K562 treated with DMSO at 1 percent for 12 hours (cell line): ENCODE measurements around the gene CUL4A. TPM values are rescaled to one million over a fixed set of nuclear protein-coding genes. Genes with fewer than 3 reads are reported as not detected.

ENCODE experiments used
- total RNA-seq: library from RNA; unstranded; fragments of 300-600 nt; gene quantifications from 2 replicates; pipeline ENCODE4 v1.2.3, GENCODE V29; 2022; ENCODE audit not compliant: insufficient read depth

Gene CUL4A
- total RNA-seq, result 17.1 and 46.8 TPM in 2 replicates

DNA sequence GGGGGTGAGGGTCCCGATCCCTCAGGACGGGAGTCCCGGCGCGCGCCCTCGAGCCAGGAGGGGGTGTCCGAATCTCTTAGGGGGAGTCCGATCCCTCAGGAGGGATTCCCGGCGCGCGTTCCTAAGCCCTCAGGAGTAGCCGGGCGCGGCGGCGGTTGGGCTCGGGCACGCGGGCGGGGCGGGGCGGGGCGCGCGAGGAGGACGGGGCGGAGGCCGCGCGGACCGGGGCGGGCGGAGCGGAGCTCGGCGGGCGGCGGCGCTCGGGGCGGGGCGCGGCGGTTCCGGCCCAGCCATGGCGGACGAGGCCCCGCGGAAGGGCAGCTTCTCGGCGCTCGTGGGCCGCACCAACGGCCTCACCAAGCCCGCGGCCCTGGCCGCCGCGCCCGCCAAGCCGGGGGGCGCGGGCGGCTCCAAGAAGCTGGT is at the start of gene CUL4A:
TSS of gene CUL4A (plus strand) at position 278 of the 423 bp plus-strand sequence. CDS start at position 293, 15 bp downstream.

DNA sequence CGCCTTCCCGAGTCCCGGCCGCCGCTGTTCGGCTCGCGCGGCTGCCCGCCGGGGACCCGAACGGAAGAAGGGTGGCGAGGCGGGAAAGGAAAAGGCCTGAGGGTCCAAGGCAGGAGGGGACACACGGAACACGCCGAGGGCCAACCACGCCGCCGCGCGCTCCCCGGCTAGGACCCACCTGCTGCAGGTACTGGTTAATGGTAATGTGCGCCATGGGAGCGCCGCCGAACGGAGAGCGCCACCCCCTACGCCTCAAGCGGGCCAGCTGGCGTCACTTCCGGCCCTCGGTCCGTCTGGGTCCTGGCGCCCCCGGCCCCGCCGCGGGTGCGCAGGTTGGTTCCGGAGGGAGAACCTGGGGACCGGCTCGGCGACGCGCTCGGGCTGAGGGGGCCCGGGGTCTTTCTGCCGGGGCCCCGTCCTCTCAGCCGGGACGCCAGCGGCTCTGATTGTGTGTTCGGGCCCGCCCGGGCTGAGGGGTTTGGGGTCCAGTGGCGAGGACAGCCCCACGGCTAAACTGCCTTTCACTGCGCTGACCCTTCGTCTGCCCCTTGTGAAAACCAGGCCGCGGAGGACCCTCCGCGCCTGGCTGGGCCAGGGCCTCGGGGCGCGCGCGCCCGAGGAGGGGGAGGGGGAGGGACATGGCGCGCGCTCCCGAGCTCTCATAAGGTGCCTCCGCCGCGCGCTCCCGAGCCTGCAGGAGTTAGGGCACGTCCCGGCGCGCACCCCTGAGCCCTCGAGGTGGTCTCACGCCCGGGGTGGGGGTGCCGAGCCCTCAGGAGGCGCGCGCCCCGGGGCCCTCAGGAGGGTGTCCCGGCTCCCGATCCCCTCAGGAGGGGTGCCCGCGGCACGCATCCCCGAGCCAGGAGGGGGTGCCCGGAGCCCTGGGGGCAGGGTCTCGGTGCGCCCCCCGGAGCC is 735 bp upstream of the CUL4A start, which contains the start of gene PCID2:
TSS of gene PCID2 (minus strand) at position 249 of the 915 bp plus-strand sequence. CDS start at position 214, 35 bp downstream.

DNA sequence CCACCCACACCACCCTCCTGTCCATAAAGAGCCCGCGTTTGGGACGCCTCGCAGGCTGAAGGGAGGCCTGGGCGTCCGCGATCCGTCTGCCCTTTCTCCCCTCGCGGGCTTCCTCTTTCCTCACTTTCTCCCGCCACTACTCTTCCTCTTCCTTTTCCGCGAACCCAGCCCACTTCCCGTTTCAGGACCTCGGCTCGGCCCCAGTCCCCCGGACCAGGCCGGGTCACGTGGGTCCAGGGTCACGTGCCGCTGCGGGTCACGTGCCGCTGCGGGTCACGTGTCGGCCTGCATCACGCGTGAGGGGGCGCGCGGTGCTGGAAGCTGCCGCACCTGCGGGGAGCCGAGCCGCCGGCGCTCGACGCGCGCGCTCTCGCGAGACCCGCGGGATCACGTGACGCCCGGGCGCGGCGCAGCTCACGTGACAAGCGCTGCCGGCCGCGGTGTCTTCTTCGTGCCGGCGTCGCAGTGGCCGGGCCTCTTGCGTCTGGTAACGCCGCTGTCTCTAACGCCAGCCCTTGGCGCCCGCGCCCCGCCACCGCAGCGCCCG is 87.5 kb downstream of the CUL4A start, which contains the start of gene LAMP1:
TSS of gene LAMP1 (plus strand) at position 417 of the 547 bp plus-strand sequence. CDS start 196 bp downstream, outside the sequence.

Other genes with a start within 250 kb of the CUL4A start
- not detected in 2 replicates for gene MCF2L, start 240.4 kb upstream of the CUL4A start, total RNA-seq
- gene F7, start 103.8 kb upstream of the CUL4A start, total RNA-seq, result not detected in 2 replicates
- not detected in 2 replicates for gene F10, start 86.8 kb upstream of the CUL4A start, total RNA-seq
- 0.79 TPM in 1 of 2 replicates, not detected in the other for gene PROZ, start 51.0 kb upstream of the CUL4A start, total RNA-seq
- 23.9 and 32.6 TPM in 2 replicates for gene PCID2, start 944 bp upstream of the CUL4A start, total RNA-seq
- 39.9 and 74.5 TPM in 2 replicates for gene LAMP1, start 87.6 kb downstream of the CUL4A start, total RNA-seq
- 13.9 and 16.4 TPM in 2 replicates for gene GRTP1, start 154.5 kb downstream of the CUL4A start, total RNA-seq
- gene ADPRHL1, start 243.9 kb downstream of the CUL4A start, total RNA-seq, result 0.49 and 2.8 TPM in 2 replicates